Natural killer cell (primary cell): ENCODE data around the gene CACNB2. TPM values are rescaled to one million over a fixed set of nuclear protein-coding genes. Genes with fewer than 3 reads are reported as not detected.

Experiments used
- ATAC-seq, 3 donors: fragments of 150-1000 bp in 2 of 3; fragments of 200-7000 bp in 1 of 3; cut with Tn5 transposase; 1 replicate in 1 of 3; 2 replicates in 2 of 3; pipeline ENCODE4 v1.10.0; 2021; ENCODE audit warnings: mild to moderate bottlenecking in 2 of 3, moderate library complexity in 2 of 3
- DNase-seq, 2 donors: peaks; one replicate each; pipeline versions ENCODE4 v3.0.0 to v3.0.0-alpha.2; 2013 to 2021; ENCODE audit warnings: mixed read lengths in 1 of 2
- H3K27ac ChIP-seq: one replicate; pipeline ENCODE4 v1.5.1; 2013; ENCODE audit warnings: mild to moderate bottlenecking, low read length
- H3K27me3 ChIP-seq: one replicate; pipeline ENCODE4 v1.6.1; 2013; ENCODE audit warnings: low read length; ENCODE audit not compliant: control insufficient read depth, insufficient read depth
- H3K36me3 ChIP-seq: one replicate; pipeline ENCODE4 v1.6.1; 2013; ENCODE audit warnings: low read length; ENCODE audit not compliant: control insufficient read depth, insufficient read depth
- H3K4me1 ChIP-seq: one replicate; pipeline ENCODE4 v1.6.1; 2013; ENCODE audit warnings: low read length; ENCODE audit not compliant: control insufficient read depth, insufficient read depth
- H3K4me3 ChIP-seq: one replicate; pipeline ENCODE4 v1.5.1; 2013; ENCODE audit warnings: low read length
- H3K9me3 ChIP-seq: one replicate; pipeline ENCODE4 v1.6.1; 2013; ENCODE audit warnings: low read length; ENCODE audit not compliant: control insufficient read depth, insufficient read depth
- H3K27ac Mint-ChIP-seq, 2 donors: one replicate each; pipeline ENCODE4 v1.8.0; 2022; ENCODE audit warnings: mild to moderate bottlenecking in 2 of 2, mixed read lengths in 2 of 2, moderate library complexity in 1 of 2
- H3K27me3 Mint-ChIP-seq, 2 donors: one replicate each; pipeline ENCODE4 v1.8.0; 2022; ENCODE audit warnings: low read depth in 2 of 2, mixed read lengths in 2 of 2
- H3K36me3 Mint-ChIP-seq: one replicate; pipeline ENCODE4 v1.8.0; 2022; ENCODE audit warnings: mixed read lengths
- H3K4me1 Mint-ChIP-seq, 2 donors: one replicate each; pipeline ENCODE4 v1.8.0; 2022; ENCODE audit warnings: mixed read lengths in 2 of 2
- H3K4me3 Mint-ChIP-seq: one replicate; pipeline ENCODE4 v1.8.0; 2022; ENCODE audit warnings: mild to moderate bottlenecking, moderate library complexity, mixed read lengths
- H3K9me3 Mint-ChIP-seq, 2 donors: one replicate each; pipeline ENCODE4 v1.8.0; 2022; ENCODE audit warnings: mixed read lengths in 2 of 2
- WGBS: methylation state at CpG from one replicate; pipeline ENCODE4 v1.1.7; 2013; ENCODE audit warnings: missing lambda C conversion rate; ENCODE audit not compliant: insufficient coverage; 5-methylcytosine and 5-hydroxymethylcytosine counted together
- intact Hi-C: fragments of 100-400 bp; cut with micrococcal nuclease; formaldehyde crosslinking; loops from one replicate; pipeline ENCODE4 v1.14.2; 2022
- total RNA-seq, 4 donors: library from RNA; stranded (reverse); fragments of 120-200 nt in 1 of 4; gene quantifications; one replicate each; pipeline versions ENCODE4 v1.2.3 to v1.2.4, GENCODE V29; 2013 to 2022
- TF ChIP-seq, protein P1 (sequence below): fragments of 200-600 bp; IDR thresholded peaks from one replicate; pipeline ENCODE4 v1.8.0; 2022; ENCODE audit warnings: antibody characterized with exemption

The CACNB2 gene
- total RNA-seq, 3 donors from 2014 or later (not counting 1 experiment from before 2014, with no cell fraction given), result not detected

GRCh38 chr10:18486438-18486837 lies 346.2 kb downstream of the CACNB2 start:
- TF ChIP-seq, protein P1, sequence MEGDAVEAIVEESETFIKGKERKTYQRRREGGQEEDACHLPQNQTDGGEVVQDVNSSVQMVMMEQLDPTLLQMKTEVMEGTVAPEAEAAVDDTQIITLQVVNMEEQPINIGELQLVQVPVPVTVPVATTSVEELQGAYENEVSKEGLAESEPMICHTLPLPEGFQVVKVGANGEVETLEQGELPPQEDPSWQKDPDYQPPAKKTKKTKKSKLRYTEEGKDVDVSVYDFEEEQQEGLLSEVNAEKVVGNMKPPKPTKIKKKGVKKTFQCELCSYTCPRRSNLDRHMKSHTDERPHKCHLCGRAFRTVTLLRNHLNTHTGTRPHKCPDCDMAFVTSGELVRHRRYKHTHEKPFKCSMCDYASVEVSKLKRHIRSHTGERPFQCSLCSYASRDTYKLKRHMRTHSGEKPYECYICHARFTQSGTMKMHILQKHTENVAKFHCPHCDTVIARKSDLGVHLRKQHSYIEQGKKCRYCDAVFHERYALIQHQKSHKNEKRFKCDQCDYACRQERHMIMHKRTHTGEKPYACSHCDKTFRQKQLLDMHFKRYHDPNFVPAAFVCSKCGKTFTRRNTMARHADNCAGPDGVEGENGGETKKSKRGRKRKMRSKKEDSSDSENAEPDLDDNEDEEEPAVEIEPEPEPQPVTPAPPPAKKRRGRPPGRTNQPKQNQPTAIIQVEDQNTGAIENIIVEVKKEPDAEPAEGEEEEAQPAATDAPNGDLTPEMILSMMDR, result no peak
- Mint-ChIP-seq H3K9me3 (no peaks in the 10 kb centered on the region), H3K36me3 (no peaks in the 10 kb centered on the region), H3K4me1 (no peaks in the 10 kb centered on the region), H3K27ac (no peak overlapping the region), H3K27me3 (no peaks in the 10 kb centered on the region), H3K4me3 (no peak overlapping the region)
- H3K9me3 ChIP-seq, result no peaks in the 10 kb centered on the region
- intact Hi-C loops, result no loop called here
- no peak overlapping the region for H3K4me3 ChIP-seq
- H3K4me1 ChIP-seq, result no peaks in the 10 kb centered on the region
- DNase-seq (no peak), ATAC-seq (no peak)
- H3K27me3 ChIP-seq, result no peaks in the 10 kb centered on the region
- 96% methylated on average over 3 of the region's 3 CpGs for WGBS
- H3K27ac ChIP-seq, result no peak overlapping the region
- H3K36me3 ChIP-seq, result no peaks in the 10 kb centered on the region

DNA sequence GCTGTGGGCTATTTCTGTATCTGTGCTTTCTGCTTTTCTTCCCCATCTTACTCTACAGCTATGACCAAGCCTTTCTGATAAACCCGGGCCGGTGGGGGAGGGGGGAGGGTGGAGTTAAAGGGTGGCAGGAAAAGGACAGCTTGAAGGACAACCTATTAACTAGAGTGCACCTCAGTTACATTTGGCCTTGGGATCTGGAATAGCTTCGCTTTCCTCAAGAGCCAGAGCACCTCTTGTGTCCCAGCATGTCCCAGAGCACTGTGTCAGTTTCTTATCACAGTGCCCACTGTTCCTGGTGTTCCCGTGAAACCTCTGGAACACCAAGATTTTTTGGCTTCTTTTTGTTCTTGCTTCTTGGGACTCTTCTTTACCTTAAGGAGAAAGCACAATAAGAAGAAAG lies 350.5 kb downstream of the CACNB2 start:
- no peak for DNase-seq
- no peak for ATAC-seq
- Mint-ChIP-seq H3K9me3 (no peaks in the 10 kb centered on the region), H3K27me3 (no peaks in the 10 kb centered on the region), H3K4me3 (no peak overlapping the region), H3K4me1 (no peaks in the 10 kb centered on the region), H3K27ac (no peak overlapping the region), H3K36me3 (no peaks in the 10 kb centered on the region)
- intact Hi-C loops, result no loop called here
- no peaks in the 10 kb centered on the region for H3K27me3 ChIP-seq
- H3K4me3 ChIP-seq, result no peak overlapping the region
- no peaks in the 10 kb centered on the region for H3K4me1 ChIP-seq
- no peaks in the 10 kb centered on the region for H3K9me3 ChIP-seq
- no peaks in the 10 kb centered on the region for H3K36me3 ChIP-seq
- TF ChIP-seq, protein P1, result no peak
- WGBS, result 89% methylated on average over 2 of the region's 4 CpGs
- no peak overlapping the region for H3K27ac ChIP-seq

GRCh38 chr10:18497806-18498369 lies 357.7 kb downstream of the CACNB2 start:
- no peaks in the 10 kb centered on the region for H3K4me1 Mint-ChIP-seq
- TF ChIP-seq, protein P1, result no peak

DNA sequence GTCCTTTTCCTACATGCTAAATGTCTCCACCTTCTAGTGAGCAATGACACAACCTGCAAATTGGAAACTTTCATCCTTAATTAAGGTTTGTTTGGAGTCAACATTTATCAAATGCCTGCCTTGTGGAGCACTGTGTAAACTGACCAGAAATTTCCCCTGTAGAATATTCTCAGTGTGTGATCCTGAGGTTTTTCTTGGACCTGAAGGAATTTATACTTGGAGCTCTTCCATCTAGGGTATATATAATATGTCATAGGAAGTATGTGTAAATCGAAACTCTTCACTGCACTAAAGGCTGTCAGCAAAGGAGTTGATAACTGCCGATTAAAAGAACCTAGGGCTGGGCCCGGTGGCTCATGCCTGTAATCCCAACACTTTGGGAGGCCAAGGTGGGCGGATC lies 358.8 kb downstream of the CACNB2 start:
- no peak overlapping the region for H3K4me3 Mint-ChIP-seq
- 96% methylated on average over 4 of the region's 4 CpGs for WGBS
- no peaks in the 10 kb centered on the region for H3K4me1 ChIP-seq
- H3K9me3 ChIP-seq, result no peaks in the 10 kb centered on the region
- no peaks in the 10 kb centered on the region for H3K36me3 ChIP-seq
- H3K27me3 Mint-ChIP-seq, result no peaks in the 10 kb centered on the region
- DNase-seq (no peak), ATAC-seq (no peak)
- H3K4me1 Mint-ChIP-seq, result no peaks in the 10 kb centered on the region
- H3K36me3 Mint-ChIP-seq, result no peaks in the 10 kb centered on the region
- intact Hi-C loops, result no loop called here
- H3K27me3 ChIP-seq, result no peaks in the 10 kb centered on the region
- TF ChIP-seq, protein P1, result no peak
- no peak overlapping the region for H3K4me3 ChIP-seq
- H3K9me3 Mint-ChIP-seq, result no peaks in the 10 kb centered on the region
- no peak overlapping the region for H3K27ac ChIP-seq
- no peak overlapping the region for H3K27ac Mint-ChIP-seq

More at GRCh38 chr10:18497806-18498369, 357.7 kb downstream of the CACNB2 start:
- Mint-ChIP-seq H3K27me3 (no peaks in the 10 kb centered on the region), H3K4me3 (no peak overlapping the region), H3K27ac (no peak overlapping the region), H3K9me3 (no peaks in the 10 kb centered on the region), H3K36me3 (no peaks in the 10 kb centered on the region)
- H3K9me3 ChIP-seq, result no peaks in the 10 kb centered on the region
- no peak overlapping the region for H3K27ac ChIP-seq
- DNase-seq (no peak), ATAC-seq (no peak)
- H3K4me3 ChIP-seq, result no peak overlapping the region
- H3K4me1 ChIP-seq, result no peaks in the 10 kb centered on the region
- 83% methylated on average over 8 of the region's 8 CpGs for WGBS
- intact Hi-C loops, result no loop called here
- H3K27me3 ChIP-seq, result no peaks in the 10 kb centered on the region
- H3K36me3 ChIP-seq, result no peaks in the 10 kb centered on the region
